ENCODE data around the gene BAIAP2L1.

DNA sequence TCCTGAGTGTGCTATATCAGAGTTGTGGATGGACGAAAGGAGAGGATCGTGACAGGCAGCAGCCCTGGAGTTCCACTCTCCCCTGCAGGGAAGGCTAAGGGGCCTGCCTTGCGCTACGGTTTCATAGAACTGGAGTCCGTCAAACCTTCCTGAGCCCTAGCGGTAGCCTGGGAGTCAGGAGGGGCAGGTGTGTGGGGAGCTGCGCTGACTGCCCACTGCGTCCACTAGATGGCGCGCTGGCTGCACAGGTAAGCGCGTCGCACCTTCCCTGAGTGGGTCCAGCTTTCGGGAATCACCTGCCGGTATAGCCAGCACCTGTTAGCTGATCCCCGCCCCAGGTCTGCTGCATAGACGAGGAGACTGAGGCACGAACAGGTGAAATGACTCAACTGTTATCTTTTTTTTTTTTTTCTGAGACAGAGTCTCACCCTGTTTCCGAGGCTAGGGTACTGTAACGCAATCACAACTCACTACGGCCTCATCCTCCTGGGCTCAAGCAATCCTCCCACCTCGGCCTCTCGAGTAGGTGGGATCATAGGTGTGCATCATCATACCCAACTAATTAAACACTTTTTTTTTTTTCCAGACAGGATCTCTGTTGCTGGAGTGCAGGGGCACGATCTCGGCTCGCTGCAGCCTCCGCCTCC lies 20.2 kb upstream of the BAIAP2L1 start:
- TF ChIP-seq, protein P1, sequence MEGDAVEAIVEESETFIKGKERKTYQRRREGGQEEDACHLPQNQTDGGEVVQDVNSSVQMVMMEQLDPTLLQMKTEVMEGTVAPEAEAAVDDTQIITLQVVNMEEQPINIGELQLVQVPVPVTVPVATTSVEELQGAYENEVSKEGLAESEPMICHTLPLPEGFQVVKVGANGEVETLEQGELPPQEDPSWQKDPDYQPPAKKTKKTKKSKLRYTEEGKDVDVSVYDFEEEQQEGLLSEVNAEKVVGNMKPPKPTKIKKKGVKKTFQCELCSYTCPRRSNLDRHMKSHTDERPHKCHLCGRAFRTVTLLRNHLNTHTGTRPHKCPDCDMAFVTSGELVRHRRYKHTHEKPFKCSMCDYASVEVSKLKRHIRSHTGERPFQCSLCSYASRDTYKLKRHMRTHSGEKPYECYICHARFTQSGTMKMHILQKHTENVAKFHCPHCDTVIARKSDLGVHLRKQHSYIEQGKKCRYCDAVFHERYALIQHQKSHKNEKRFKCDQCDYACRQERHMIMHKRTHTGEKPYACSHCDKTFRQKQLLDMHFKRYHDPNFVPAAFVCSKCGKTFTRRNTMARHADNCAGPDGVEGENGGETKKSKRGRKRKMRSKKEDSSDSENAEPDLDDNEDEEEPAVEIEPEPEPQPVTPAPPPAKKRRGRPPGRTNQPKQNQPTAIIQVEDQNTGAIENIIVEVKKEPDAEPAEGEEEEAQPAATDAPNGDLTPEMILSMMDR (tag by site-specific recombination; IDR thresholded peaks at IDR 0.05) = peak; percentile 96
- TF ChIP-seq ZNF416 (tag by site-specific recombination; IDR thresholded peaks at IDR 0.05) (no peak), ZBTB21 (tag by site-specific recombination; IDR thresholded peaks at IDR 0.05) (no peak), SETDB1 (IDR thresholded peaks at IDR 0.05; ENCODE audit: insufficient read length, low read length) (no peak), PRDM1 (tag by site-specific recombination; IDR thresholded peaks at IDR 0.05) (no peak), ZNF792 (tag by site-specific recombination; IDR thresholded peaks at IDR 0.05) (no peak), ZNF777 (tag by site-specific recombination; IDR thresholded peaks at IDR 0.05; ENCODE audit: borderline replicate concordance) (no peak), ZNF623 (tag by site-specific recombination; IDR thresholded peaks at IDR 0.05) (no peak), ZNF843 (tag by site-specific recombination; IDR thresholded peaks at IDR 0.05) (no peak), ZNF670 (tag by site-specific recombination; IDR thresholded peaks at IDR 0.05; ENCODE audit: low read depth) (no peak)
- TF ChIP-seq, protein P2, sequence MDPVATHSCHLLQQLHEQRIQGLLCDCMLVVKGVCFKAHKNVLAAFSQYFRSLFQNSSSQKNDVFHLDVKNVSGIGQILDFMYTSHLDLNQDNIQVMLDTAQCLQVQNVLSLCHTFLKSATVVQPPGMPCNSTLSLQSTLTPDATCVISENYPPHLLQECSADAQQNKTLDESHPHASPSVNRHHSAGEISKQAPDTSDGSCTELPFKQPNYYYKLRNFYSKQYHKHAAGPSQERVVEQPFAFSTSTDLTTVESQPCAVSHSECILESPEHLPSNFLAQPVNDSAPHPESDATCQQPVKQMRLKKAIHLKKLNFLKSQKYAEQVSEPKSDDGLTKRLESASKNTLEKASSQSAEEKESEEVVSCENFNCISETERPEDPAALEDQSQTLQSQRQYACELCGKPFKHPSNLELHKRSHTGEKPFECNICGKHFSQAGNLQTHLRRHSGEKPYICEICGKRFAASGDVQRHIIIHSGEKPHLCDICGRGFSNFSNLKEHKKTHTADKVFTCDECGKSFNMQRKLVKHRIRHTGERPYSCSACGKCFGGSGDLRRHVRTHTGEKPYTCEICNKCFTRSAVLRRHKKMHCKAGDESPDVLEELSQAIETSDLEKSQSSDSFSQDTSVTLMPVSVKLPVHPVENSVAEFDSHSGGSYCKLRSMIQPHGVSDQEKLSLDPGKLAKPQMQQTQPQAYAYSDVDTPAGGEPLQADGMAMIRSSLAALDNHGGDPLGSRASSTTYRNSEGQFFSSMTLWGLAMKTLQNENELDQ (tag by site-specific recombination; IDR thresholded peaks at IDR 0.05; ENCODE audit: low read depth) = no peak
- TF ChIP-seq, protein P3, sequence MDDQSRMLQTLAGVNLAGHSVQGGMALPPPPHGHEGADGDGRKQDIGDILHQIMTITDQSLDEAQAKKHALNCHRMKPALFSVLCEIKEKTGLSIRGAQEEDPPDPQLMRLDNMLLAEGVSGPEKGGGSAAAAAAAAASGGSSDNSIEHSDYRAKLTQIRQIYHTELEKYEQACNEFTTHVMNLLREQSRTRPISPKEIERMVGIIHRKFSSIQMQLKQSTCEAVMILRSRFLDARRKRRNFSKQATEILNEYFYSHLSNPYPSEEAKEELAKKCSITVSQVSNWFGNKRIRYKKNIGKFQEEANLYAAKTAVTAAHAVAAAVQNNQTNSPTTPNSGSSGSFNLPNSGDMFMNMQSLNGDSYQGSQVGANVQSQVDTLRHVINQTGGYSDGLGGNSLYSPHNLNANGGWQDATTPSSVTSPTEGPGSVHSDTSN (CRISPR knock-in tag; IDR thresholded peaks at IDR 0.05) = peak; percentile 46; the same call in 1 of the 2 replicates
